Neural cell (in vitro differentiated cells): ENCODE data around the gene CWF19L2. TPM values are rescaled to one million over a fixed set of nuclear protein-coding genes. Genes with fewer than 3 reads are reported as not detected.

ENCODE experiments used
- H2AFZ ChIP-seq: fragments of 200-600, 300-800 bp; sonication (generic), shearing (Covaris generic); 2 replicates; pipeline ENCODE4 v1.6.0; 2014; ENCODE audit warnings: low read depth, mild to moderate bottlenecking, antibody characterized with exemption, low read length, moderate library complexity
- H3F3A ChIP-seq: fragments of 200-600 bp; shearing (Covaris generic); 2 replicates; pipeline ENCODE4 v1.6.1; 2016; ENCODE audit warnings: mild to moderate bottlenecking, moderate library complexity, mixed read lengths, antibody characterized with exemption, low read length; ENCODE audit not compliant: insufficient read depth, poor library complexity, severe bottlenecking
- H3K27ac ChIP-seq: fragments of 200-600, 300-800 bp; sonication (generic), shearing (Covaris generic); 2 replicates; pipeline ENCODE4 v1.5.1; 2014; ENCODE audit warnings: mild to moderate bottlenecking, low read length, moderate library complexity
- H3K27me3 ChIP-seq: fragments of 300-800, 200-600 bp; sonication (generic), shearing (Covaris generic); 2 replicates; pipeline ENCODE4 v1.6.0; 2014; ENCODE audit warnings: mild to moderate bottlenecking, low read depth, low read length, moderate library complexity; ENCODE audit not compliant: insufficient read depth
- H3K36me3 ChIP-seq: fragments of 300-800, 200-600 bp; sonication (generic), shearing (Covaris generic); 2 replicates; pipeline ENCODE4 v1.5.1; 2014; ENCODE audit warnings: mild to moderate bottlenecking, antibody characterized with exemption, low read length, moderate library complexity; ENCODE audit not compliant: insufficient read depth
- H3K4me2 ChIP-seq: fragments of 300-800, 200-600 bp; sonication (generic), shearing (Covaris generic); 2 replicates; pipeline ENCODE4 v1.6.0; 2014; ENCODE audit warnings: mild to moderate bottlenecking, low read length
- H3K4me3 ChIP-seq: fragments of 300-800, 200-600 bp; sonication (generic), shearing (Covaris generic); 2 replicates; pipeline ENCODE4 v1.5.1; 2014; ENCODE audit warnings: mild to moderate bottlenecking, low read length, moderate library complexity
- H3K79me2 ChIP-seq: fragments of 200-600 bp; shearing (Covaris generic); replicated peaks from 2 replicates; pipeline ENCODE4 v1.6.0; 2014; ENCODE audit warnings: mild to moderate bottlenecking, low read length, moderate library complexity; ENCODE audit not compliant: insufficient read depth
- H3K9ac ChIP-seq: fragments of 300-800, 200-600 bp; sonication (generic), shearing (Covaris generic); 2 replicates; pipeline ENCODE4 v1.6.1; 2016; ENCODE audit warnings: mild to moderate bottlenecking, low read length, mixed read lengths
- H3K9me2 ChIP-seq: fragments of 200-600 bp; shearing (Covaris generic); 2 replicates; pipeline ENCODE4 v1.6.1; 2016; ENCODE audit warnings: mild to moderate bottlenecking, low read length, mixed read lengths; ENCODE audit not compliant: insufficient read depth
- H3K9me3 ChIP-seq: fragments of 200-600, 300-800 bp; sonication (generic), shearing (Covaris generic); 2 replicates; pipeline ENCODE4 v1.6.1; 2016; ENCODE audit warnings: mild to moderate bottlenecking, mixed run types, low read length, moderate library complexity, mixed read lengths
- H4K20me1 ChIP-seq: fragments of 200-600 bp; shearing (Covaris generic); 2 replicates; pipeline ENCODE4 v1.6.1; 2016; ENCODE audit warnings: mild to moderate bottlenecking, mixed run types; ENCODE audit not compliant: insufficient read depth
- EP300 ChIP-seq: fragments of 450-650 bp; conservative IDR thresholded peaks from 2 replicates; pipeline ENCODE4 v1.6.1; 2014; ENCODE audit warnings: antibody characterized with exemption, mild to moderate bottlenecking, moderate library complexity; ENCODE audit not compliant: poor library complexity, severe bottlenecking
- EZH2 ChIP-seq: fragments of 200-600, 300-800 bp; shearing (Covaris generic), sonication (generic); IDR thresholded peaks from 2 replicates; pipeline ENCODE4 v1.6.1; 2014; ENCODE audit warnings: antibody characterized with exemption, low read length, borderline replicate concordance, mild to moderate bottlenecking; ENCODE audit not compliant: insufficient read depth, poor library complexity, severe bottlenecking
- MXI1 ChIP-seq: fragments of 450-650 bp; conservative IDR thresholded peaks from 2 replicates; pipeline ENCODE4 v1.6.1; 2014; ENCODE audit warnings: antibody characterized with exemption, mild to moderate bottlenecking; ENCODE audit not compliant: poor library complexity, severe bottlenecking
- POLR2AphosphoS5 ChIP-seq: IDR thresholded peaks from 2 replicates; pipeline ENCODE4 v1.6.1; 2012
- RAD21 ChIP-seq: fragments of 450-650 bp; conservative IDR thresholded peaks from 2 replicates; pipeline ENCODE4 v1.6.1; 2014; ENCODE audit warnings: antibody characterized with exemption, mild to moderate bottlenecking, moderate library complexity
- SMC3 ChIP-seq: fragments of 450-650 bp; conservative IDR thresholded peaks from 2 replicates; pipeline ENCODE4 v1.6.1; 2014; ENCODE audit warnings: antibody characterized with exemption, mild to moderate bottlenecking, moderate library complexity; ENCODE audit not compliant: poor library complexity
- TAF1 ChIP-seq: IDR thresholded peaks from 2 replicates; pipeline ENCODE4 v1.6.1; 2012; ENCODE audit warnings: low read depth
- polyA plus RNA-seq: library from polyadenylated mRNA; depleted of rRNA; stranded (reverse); fragments of >200 nt; gene quantifications from 2 replicates; pipeline ENCODE4 v1.2.3, GENCODE V29; 2014
- TF ChIP-seq, protein P1 (sequence below): IDR thresholded peaks from 2 replicates; pipeline ENCODE4 v1.6.1; 2012; ENCODE audit warnings: borderline replicate concordance
- TF ChIP-seq, protein P2 (sequence below): fragments of 450-650 bp; IDR thresholded peaks from 2 replicates; pipeline ENCODE4 v1.5.1; 2014; ENCODE audit warnings: antibody characterized with exemption, mild to moderate bottlenecking, moderate library complexity; ENCODE audit not compliant: poor library complexity, severe bottlenecking

CWF19L2 gene
- polyA plus RNA-seq, 1 donor from 2014 or later: 4.9 TPM

DNA sequence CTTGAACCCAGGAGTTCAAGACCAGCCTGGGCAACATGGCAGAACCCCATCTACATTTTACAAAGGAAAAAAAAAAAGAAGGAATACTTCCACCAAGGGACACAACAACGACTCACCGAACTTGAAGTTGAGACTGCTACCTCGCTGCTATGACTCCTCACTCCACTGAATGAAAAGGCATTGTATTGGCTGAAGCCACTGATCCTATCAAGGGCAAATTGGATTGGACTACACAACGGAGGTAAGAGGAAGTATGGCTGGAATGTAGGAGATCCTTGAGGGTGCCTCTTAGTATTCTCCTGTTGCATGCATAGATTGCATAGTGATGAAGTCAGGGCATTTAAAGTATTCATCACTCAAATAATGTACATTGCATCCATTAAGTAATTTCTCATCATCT lies 97.9 kb downstream of the CWF19L2 start:
- Histone ChIP-seq H3K9ac (no peak overlapping the region), H2AFZ (no peak overlapping the region), H3K27ac (no peak overlapping the region), H3K36me3 (no peaks in the 10 kb centered on the region), H3K4me3 (no peak overlapping the region), H3K9me3 (no peaks in the 10 kb centered on the region), H4K20me1 (no peaks in the 10 kb centered on the region), H3K4me2 (no peak overlapping the region), H3F3A (no peaks in the 10 kb centered on the region), H3K9me2 (no peaks in the 10 kb centered on the region), H3K27me3 (no peaks in the 10 kb centered on the region), H3K79me2 (no peaks in the 10 kb centered on the region)
- TF ChIP-seq, protein P1, sequence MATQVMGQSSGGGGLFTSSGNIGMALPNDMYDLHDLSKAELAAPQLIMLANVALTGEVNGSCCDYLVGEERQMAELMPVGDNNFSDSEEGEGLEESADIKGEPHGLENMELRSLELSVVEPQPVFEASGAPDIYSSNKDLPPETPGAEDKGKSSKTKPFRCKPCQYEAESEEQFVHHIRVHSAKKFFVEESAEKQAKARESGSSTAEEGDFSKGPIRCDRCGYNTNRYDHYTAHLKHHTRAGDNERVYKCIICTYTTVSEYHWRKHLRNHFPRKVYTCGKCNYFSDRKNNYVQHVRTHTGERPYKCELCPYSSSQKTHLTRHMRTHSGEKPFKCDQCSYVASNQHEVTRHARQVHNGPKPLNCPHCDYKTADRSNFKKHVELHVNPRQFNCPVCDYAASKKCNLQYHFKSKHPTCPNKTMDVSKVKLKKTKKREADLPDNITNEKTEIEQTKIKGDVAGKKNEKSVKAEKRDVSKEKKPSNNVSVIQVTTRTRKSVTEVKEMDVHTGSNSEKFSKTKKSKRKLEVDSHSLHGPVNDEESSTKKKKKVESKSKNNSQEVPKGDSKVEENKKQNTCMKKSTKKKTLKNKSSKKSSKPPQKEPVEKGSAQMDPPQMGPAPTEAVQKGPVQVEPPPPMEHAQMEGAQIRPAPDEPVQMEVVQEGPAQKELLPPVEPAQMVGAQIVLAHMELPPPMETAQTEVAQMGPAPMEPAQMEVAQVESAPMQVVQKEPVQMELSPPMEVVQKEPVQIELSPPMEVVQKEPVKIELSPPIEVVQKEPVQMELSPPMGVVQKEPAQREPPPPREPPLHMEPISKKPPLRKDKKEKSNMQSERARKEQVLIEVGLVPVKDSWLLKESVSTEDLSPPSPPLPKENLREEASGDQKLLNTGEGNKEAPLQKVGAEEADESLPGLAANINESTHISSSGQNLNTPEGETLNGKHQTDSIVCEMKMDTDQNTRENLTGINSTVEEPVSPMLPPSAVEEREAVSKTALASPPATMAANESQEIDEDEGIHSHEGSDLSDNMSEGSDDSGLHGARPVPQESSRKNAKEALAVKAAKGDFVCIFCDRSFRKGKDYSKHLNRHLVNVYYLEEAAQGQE: no peak

DNA sequence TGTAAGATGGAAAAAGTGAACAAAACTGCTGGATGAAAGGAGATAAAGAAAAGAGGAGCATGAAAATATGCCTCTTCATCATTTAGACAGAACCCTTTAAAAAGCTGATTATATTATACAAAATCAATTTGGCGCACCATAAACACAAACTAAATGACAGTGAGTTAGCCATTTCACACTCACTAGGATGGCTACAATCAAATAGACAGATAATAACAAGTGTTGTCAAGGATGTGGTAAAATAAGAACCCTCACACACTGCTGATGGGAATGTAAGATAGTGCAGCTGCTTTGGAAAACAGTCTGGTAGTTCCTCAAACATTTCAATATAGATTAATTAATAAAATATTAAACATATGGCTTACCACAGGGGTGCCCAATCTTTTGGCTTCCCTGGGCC lies 99.7 kb downstream of the CWF19L2 start:
- Histone ChIP-seq H3K4me2 (no peak overlapping the region), H3K36me3 (no peaks in the 10 kb centered on the region), H3F3A (no peaks in the 10 kb centered on the region), H4K20me1 (no peaks in the 10 kb centered on the region), H3K27me3 (no peaks in the 10 kb centered on the region), H3K9me2 (no peaks in the 10 kb centered on the region), H3K9ac (no peak overlapping the region), H3K4me3 (no peak overlapping the region), H3K27ac (no peak overlapping the region), H3K79me2 (no peaks in the 10 kb centered on the region), H2AFZ (no peak overlapping the region), H3K9me3 (no peaks in the 10 kb centered on the region)
- TF ChIP-seq EZH2 (no peak), MXI1 (no peak), POLR2AphosphoS5 (no peak), TAF1 (no peak), SMC3 (no peak), RAD21 (no peak), EP300 (no peak)
- TF ChIP-seq, protein P2, sequence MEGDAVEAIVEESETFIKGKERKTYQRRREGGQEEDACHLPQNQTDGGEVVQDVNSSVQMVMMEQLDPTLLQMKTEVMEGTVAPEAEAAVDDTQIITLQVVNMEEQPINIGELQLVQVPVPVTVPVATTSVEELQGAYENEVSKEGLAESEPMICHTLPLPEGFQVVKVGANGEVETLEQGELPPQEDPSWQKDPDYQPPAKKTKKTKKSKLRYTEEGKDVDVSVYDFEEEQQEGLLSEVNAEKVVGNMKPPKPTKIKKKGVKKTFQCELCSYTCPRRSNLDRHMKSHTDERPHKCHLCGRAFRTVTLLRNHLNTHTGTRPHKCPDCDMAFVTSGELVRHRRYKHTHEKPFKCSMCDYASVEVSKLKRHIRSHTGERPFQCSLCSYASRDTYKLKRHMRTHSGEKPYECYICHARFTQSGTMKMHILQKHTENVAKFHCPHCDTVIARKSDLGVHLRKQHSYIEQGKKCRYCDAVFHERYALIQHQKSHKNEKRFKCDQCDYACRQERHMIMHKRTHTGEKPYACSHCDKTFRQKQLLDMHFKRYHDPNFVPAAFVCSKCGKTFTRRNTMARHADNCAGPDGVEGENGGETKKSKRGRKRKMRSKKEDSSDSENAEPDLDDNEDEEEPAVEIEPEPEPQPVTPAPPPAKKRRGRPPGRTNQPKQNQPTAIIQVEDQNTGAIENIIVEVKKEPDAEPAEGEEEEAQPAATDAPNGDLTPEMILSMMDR: no peak
- TF ChIP-seq, protein P1: no peak
